HG03378 (cell line): Measurements from ENCODE around the gene TGM2.

ENCODE experiments used
- ATAC-seq: cut with Tn5 transposase; IDR thresholded peaks from one replicate; pipeline ENCODE4 v1.9.1; 2021; ENCODE audit warnings: mild to moderate bottlenecking, moderate library complexity; ENCODE audit not compliant: unreplicated experiment

TGM2 gene

GRCh38 chr20:38162878-38163875 lies 1.9 kb downstream of the TGM2 start:
- no peak for ATAC-seq

DNA sequence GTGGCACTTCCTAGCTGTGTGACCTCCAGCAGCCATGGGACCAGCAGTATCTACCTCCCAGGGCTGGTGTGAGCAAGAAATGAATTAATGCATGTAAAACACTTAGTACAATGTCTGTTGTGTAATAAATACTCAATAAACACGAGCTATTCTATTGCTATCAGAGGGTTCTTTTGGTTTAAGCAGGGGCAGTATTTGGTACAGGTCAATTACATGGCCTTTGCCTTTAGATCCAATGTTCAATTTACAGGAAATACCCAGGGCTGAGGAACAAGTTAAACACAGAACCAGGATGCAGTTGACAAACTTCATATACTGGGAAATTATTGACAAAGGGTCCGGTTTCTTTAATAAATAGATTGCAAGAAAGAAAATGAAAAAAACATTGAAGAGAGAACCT lies 2.9 kb downstream of the TGM2 start:
- ATAC-seq: no peak

DNA sequence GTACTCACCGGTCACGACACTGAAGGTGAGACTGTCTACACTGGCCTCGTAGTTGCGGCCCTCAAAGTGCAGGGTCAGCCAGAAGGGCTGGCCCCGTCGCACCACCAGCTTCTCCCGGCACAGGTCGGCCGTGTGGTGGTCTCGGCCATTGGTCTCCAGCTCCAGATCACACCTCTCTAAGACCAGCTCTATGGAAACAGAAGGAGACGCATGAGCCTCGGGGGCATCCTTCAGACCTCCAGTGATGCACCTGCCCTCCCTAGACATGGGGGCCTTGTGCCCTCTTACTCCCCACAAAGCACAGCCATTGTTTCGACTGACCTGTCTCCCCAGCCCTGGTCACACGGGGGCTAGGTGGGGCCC lies 3.7 kb downstream of the TGM2 start:
- ATAC-seq: no peak

GRCh38 chr20:38159957-38160756 lies 4.9 kb downstream of the TGM2 start:
- no peak for ATAC-seq

DNA sequence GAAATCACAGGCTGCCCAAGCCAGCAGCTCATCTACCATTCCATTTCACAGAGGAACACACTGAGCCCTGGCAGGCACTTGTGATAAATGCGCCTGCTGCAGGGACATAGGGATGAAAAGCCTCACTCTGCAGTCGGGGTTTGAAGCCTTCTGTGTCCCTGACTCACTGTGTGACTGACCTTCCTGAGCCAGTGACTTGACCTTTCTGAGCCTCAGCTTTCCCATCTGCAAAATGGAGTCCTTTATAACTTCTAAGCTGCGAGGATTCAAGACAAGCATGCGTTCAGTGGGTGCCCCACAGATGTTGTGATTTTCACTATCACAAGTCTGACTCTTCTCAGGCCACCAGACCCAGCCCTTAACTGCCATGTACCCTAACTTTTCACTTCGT lies 5.5 kb downstream of the TGM2 start:
- no peak for ATAC-seq

DNA sequence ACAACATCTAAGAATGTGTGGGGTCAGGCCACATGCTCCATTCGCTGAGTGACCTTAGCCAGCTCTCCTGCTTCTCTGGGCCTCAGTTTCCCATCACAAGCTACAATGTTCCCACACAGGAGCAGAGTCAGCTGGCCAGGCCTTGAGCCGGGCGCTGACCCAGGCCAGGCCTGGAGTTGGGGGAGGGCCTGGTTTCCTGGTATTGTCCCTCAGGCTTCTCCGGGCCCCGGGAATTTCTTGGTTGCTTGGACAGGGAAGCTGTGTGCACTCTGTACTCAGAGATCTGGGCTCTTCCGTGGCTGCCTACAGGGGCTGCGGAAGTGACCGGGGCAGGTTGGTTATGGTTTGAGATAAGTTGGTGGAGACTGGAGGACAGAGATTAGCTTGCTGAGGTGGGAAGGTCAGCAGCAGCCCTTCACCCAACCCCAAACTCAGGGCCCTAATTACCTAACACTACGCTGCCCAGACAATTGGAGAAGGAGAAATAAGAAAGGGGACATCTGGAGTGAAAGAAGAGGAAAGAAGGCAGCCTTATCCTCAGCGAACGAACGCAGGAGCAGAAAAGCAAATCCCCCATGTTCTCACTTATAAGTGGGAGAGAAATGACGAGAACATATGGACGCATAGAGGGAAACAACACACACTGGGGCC lies 6.2 kb downstream of the TGM2 start:
- ATAC-seq: no peak

DNA sequence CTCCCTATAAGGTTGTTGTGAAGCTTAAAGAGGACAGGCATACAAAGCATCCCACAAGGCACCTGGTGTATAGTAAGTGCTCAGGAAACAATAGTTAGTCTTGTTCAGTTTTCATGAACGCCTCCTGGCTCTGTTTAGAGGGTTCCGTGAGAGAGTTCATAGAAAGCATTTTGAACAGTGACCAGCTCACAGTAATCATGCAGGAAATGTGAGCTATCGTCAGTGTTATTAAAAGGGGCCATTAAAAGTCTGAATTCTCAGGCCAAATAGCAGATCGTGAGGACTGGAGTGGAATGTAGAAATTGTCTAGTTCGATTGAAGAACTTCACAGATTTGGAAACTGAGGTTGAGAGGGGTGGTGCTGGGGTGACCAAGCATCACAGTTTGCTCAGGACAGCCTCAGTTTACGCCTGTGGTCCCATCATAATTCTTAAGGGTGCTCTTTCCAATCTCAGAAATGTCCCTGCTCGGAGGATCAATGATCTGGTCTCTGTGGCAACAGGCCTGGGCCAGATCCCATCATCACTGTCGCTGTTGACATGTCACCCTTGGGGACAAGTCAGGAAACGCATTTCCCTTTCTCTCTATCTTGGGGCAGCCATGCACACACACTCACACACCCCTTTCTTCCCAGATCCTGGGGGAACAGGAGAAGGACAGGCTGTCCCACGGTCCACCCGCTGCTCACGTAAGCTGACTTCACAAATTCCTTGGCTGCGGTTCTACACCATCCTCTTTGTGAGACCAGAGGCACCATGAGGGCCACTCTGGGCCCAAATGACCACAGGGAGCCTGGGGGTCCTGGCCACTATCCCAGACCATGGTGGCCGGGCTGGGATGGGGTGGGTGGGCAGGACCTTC lies 7.2 kb downstream of the TGM2 start:
- ATAC-seq: no peak

DNA sequence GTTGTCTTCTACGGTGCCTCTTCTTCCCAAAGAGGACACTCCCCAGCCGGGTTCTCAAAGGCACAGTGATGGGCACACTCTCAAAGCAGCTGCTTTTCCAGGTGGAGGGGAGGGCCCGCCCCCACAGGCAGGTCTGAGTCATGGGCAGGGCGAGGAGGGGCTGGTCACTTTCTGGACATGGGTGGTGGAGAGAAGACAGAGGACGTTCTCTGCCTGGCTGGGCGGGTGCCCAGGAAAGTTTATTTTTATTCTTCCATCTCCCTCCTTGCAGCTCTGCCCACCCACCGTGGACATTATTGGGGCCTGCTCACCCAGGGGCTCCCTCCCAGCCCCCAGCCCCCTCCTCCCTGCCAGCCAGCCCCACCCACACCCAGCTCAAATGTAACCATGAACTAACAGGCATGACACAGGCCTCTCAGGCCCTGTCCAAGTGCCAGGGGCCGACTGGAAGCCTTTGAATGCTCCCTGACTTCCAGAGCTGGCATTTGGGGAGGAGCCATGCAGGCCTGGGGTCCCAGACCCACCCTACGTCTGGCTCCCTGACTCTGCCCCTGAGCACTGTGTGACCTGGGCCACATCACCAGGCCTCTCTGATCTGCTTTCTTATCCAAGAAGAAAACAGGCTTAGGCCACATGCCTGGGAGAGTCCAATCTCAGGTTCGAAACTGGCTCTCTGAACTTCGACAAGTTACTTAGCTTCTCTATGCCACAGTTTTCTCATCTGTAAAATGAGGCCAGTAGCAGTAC lies 8.0 kb downstream of the TGM2 start:
- no peak for ATAC-seq

DNA sequence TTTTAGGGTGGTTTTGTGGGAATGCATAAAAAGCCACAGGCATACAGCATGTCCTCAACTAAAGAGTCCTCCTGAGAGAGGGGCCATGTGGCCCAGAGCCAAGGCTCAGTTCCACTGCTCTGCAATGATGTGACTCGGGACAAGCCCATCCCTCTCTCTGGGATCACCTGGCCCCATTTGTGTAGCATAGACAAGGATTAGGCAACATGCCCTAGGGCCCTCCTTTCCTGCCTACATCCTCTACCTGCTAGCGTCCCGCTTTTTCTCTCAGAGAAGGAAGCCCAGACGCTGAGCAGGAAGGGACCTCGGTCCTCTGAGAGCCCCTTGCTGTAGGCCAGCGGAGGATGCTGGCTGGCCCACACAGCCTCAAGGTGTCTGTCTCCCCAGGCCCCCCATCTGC lies 8.8 kb downstream of the TGM2 start:
- ATAC-seq: no peak

DNA sequence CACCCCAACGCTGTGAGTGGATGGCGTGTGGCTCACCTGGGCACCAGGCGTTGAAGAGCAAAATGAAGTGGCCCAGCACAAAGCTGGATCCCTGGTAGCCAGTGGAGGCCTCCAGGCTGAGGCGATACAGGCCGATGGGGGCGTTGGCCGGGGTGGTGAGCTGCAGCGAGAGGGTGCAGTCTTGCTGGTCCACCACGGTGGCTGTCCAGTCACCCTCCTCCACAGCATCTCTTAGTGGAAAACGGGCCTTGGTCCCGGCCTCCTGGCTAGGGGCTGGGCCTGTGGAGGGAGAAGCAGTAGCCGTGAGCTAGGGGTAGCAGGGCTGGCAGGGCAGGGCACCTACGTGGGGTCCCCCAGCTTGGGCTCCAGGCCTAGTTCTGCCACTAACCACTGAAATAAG lies 9.3 kb downstream of the TGM2 start:
- no peak for ATAC-seq

DNA sequence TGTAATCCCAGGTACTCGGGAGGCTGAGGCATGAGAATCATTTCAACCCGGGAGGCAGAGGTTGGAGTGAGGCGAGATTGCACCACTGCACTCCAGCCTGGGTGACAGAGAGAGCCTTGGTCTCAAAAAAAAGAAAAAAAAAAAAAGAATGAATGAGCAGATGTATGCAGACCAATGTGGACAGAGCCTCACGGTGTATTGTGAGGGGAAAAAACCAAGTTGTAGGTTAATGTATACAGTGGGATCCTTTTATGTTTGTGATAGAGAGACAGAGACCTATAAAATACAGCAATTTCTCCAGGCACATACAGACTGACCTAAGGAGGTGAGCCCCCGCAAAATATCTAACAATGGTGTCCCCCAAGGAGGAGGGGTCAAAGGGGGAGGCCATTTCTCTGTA lies 11.7 kb downstream of the TGM2 start:
- no peak for ATAC-seq

DNA sequence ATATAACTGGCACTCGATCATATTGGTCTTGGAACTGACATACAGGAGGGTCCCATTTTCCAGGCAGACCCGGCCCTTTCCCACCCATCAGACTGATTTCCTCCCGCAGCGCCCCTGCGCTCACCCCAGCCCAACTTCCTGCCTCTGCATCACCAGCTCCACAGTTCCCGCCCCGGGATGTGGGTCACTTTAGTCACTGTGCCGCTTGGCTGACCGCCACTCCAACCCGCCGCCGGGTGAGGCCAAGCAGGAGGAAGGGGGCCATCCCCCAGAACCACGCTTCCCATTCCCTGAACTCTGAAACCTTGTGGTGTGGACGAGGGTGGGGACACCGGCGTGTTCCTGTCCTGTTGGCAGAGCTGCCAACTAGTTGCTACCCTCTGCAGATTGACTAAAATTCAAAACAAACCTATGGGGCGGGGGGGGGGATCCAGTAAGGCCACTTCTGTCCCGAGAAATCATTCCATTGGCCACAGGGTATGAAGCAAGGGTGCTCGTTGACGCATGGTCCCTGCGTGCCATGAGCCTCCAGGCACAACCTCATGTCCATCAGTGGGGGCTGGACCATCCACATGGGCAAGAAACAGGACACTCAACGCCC lies 12.3 kb downstream of the TGM2 start:
- no peak for ATAC-seq

GRCh38 chr20:38152175-38152620 lies 12.9 kb downstream of the TGM2 start:
- ATAC-seq: no peak

DNA sequence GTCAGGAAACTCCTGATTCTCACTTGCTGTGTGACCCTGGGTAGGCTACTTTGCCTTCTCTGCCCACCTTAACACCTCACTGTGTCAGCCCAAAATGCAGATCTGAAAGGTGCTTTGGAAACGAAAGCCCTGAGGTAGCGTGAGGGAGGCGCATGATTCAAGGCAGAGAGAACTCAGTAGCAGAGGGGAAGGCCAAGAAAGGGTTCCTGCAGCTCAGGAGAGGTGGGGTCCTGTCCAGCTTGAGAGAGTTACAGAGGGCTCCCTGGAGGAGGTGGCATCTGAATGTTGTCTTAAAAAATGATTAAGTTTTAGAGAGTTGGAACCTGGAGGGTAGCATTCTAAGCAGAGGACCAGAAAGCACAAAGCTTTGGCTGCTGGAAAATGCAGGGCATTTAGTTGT lies 13.6 kb downstream of the TGM2 start:
- ATAC-seq: no peak

DNA sequence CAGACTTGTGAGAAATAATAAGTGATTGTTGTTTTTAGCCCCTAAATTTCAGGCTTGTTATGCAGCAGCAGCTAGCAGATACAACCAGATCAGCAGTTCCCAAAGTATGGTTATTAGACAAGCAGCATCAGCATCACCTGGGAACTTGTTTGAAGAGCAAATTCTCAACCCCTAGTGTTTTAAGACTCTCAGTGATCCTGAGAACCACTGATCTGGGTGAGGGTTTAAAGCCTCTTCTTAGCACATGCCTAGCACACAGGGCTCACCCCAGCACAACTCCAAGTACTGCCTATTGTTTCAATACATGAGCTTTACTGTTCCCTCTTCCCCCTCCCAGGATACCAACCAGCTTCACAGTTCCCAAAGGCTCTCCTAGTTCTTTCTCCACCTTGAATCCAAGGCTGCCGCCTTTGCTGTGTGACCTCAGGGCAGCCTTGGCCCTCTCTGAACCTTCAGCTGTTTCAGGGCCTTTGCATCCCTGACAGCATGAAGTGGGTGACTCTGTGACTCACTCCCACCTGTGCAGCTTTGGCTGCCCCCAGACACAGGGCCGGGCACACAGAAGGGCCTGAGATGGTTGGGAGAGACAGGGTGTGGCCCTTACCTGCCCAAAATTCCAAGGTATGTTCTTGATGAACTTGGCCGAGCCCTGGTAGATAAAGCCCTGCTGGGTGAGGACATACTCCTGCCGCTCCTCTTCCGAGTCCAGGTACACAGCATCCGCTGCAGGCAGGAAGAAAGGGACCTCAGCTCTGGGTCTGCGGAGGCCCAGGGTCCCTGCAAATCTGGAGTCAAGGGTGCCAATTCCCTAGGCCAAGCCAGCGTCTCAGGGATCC lies 14.5 kb downstream of the TGM2 start:
- no peak for ATAC-seq

DNA sequence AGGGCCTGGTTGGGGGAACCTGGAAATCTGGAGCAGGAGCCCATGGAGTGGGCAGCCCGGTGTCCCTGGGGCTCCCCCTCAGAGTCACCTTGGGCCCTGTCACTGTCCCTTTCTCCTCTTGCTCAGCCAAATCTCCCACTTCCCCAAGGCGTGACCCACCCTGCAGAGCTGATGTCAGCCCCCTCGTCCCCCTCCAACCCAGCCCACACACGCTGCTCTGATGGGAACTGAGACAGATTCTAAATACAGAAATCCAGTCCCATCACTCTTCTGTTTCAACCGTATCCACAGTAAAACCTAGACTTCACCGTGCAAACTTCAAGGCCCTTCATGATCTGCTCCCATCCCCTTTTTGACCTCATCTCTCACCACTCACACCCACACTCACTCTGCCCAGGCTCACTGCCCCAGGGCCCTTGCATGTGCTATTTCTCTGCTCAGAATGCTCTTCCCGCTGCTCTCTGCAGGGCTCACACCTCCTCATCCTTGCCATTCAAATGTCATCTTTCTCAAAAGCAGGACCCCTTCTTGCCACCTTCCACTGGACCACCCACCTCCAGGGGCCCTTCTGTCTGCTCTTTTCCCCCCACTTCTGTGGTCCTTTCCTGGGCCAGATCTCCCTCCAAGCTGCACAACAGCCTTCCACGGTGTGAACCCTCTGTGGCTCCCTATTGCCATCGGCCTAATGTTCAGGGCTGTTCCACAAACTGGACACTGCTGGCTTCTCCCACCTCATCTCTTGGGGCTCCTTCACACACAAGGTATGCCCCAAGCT lies 16.6 kb downstream of the TGM2 start:
- no peak for ATAC-seq

DNA sequence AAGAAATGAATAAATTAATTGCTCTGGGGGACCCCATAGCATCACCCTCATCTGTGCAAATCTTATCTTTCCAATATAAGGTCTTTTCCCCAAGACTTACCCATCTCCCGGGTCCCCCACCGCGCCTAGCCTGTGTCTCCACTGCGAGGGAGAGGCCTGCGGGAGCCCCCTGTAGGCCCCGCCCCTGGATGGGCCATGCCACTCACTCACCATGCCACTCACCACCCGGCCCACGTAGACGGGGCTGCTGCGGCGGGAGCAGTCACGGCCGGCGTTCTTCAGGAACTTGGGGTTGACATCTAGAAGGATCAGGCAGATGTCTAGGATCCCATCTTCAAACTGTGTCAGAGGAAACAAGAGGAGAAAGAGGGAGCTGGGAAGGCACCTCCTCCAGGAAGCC lies 17.3 kb downstream of the TGM2 start:
- no peak for ATAC-seq

GRCh38 chr20:38147163-38147562 lies 17.9 kb downstream of the TGM2 start:
- no peak for ATAC-seq
